Astrocyte of the cerebellum (primary cell): ENCODE results near the gene MIB1.

Experiments used
- DNase-seq: peaks from one replicate; pipeline ENCODE4 v3.0.0-alpha.2; 2011; ENCODE audit warnings: low read depth
- H3K4me3 ChIP-seq: 2 replicates; pipeline ENCODE4 v1.5.1; 2011; ENCODE audit warnings: mild to moderate bottlenecking, low read depth, low read length, moderate library complexity
- CTCF ChIP-seq: IDR thresholded peaks from 2 replicates; pipeline ENCODE4 v1.5.1; 2012; ENCODE audit warnings: low read length, low read depth, moderate library complexity, mild to moderate bottlenecking; ENCODE audit errors: missing control alignments
- in situ Hi-C: cut with HindIII; loops from 2 replicates; pipeline ENCODE4 v1.10.0; 2017; ENCODE audit warnings: low sequenced_read_pairs

MIB1 gene

GRCh38 chr18:21894619-21895367 is 154.2 kb downstream of the MIB1 start:
- TF ChIP-seq CTCF, result no peak
- in situ Hi-C loops, result no loop called here
- DNase-seq, result no peak
- no peak overlapping the region for H3K4me3 ChIP-seq

- no peak for DNase-seq
- H3K4me3 ChIP-seq, result no peak overlapping the region
- in situ Hi-C loops, result no loop called here
- no peak for TF ChIP-seq CTCF
Measured at GRCh38 chr18:21896732-21897336, 156.2 kb downstream of the MIB1 start.

GRCh38 chr18:21897811-21898210 is 157.2 kb downstream of the MIB1 start:
- in situ Hi-C loops, result no loop called here
- H3K4me3 ChIP-seq, result no peak overlapping the region
- peak; percentile 87 for TF ChIP-seq CTCF
- DNase-seq, result peak; percentile 18

GRCh38 chr18:21900605-21901352 is 160.2 kb downstream of the MIB1 start:
- TF ChIP-seq CTCF, result no peak
- no peak overlapping the region for H3K4me3 ChIP-seq
- in situ Hi-C loops, result no loop called here
- no peak for DNase-seq

- TF ChIP-seq CTCF, result no peak
- no peak overlapping the region for H3K4me3 ChIP-seq
- no peak for DNase-seq
- in situ Hi-C loops, result no loop called here
Measured at GRCh38 chr18:21901423-21901945, 160.9 kb downstream of the MIB1 start.

- in situ Hi-C loops, result no loop called here
- no peak for DNase-seq
- no peak overlapping the region for H3K4me3 ChIP-seq
- TF ChIP-seq CTCF, result no peak
Measured at GRCh38 chr18:21903709-21904108, 163.1 kb downstream of the MIB1 start.
